Fibroblast of lung (primary cell): ENCODE measurements around the gene CPA4. TPM values are rescaled to one million over a fixed set of nuclear protein-coding genes. Genes with fewer than 3 reads are reported as not detected.

ENCODE experiments used
- DNase-seq, 2 donors: peaks; one replicate each; pipeline versions ENCODE4 v3.0.0 to v3.0.0-alpha.2; 2010; ENCODE audit warnings: low read depth in 2 of 2
- H2AFZ ChIP-seq: 2 replicates; pipeline ENCODE4 v1.5.1; 2012; ENCODE audit warnings: low read length, control low read depth, inconsistent platforms
- H3K27ac ChIP-seq: 2 replicates; pipeline ENCODE4 v1.5.1; 2011; ENCODE audit warnings: low read length, control low read depth; ENCODE audit not compliant: insufficient read depth
- H3K27me3 ChIP-seq: 2 replicates; pipeline ENCODE4 v1.5.1; 2011; ENCODE audit warnings: mild to moderate bottlenecking, low read length; ENCODE audit not compliant: control insufficient read depth, insufficient read depth
- H3K36me3 ChIP-seq: 2 replicates; pipeline ENCODE4 v1.5.1; 2011; ENCODE audit warnings: low read length; ENCODE audit not compliant: control insufficient read depth, insufficient read depth
- H3K4me1 ChIP-seq: 2 replicates; pipeline ENCODE4 v1.5.1; 2011; ENCODE audit warnings: low read length; ENCODE audit not compliant: control insufficient read depth, insufficient read depth; ENCODE audit errors: extremely low read depth
- H3K4me2 ChIP-seq: 2 replicates; pipeline ENCODE4 v1.5.1; 2011; ENCODE audit warnings: low read length, control low read depth; ENCODE audit not compliant: insufficient read depth; ENCODE audit errors: extremely low read depth
- H3K4me3 ChIP-seq, 4 experiments: fragments of 200-600 bp in 1 of 4; sonication (generic) in 1 of 4; replicated peaks in 1 of 4; 2 replicates each; pipeline ENCODE4 v1.5.1; 2011 to 2016; ENCODE audit warnings: low read length in 4 of 4, low read depth in 3 of 4, mild to moderate bottlenecking in 3 of 4, control low read depth in 2 of 4, inconsistent platforms in 1 of 4, mixed read lengths in 1 of 4; ENCODE audit not compliant: insufficient read depth in 1 of 4; ENCODE audit errors: control extremely low read depth in 1 of 4
- H3K79me2 ChIP-seq: 2 replicates; pipeline ENCODE4 v1.5.1; 2012; ENCODE audit warnings: mild to moderate bottlenecking, low read length, inconsistent platforms; ENCODE audit not compliant: control insufficient read depth, insufficient read depth
- H3K9ac ChIP-seq: 2 replicates; pipeline ENCODE4 v1.5.1; 2011; ENCODE audit warnings: mild to moderate bottlenecking, low read length, control low read depth; ENCODE audit not compliant: insufficient read depth
- H3K9me3 ChIP-seq: 2 replicates; pipeline ENCODE4 v1.5.1; 2012; ENCODE audit warnings: low read depth, low read length; ENCODE audit not compliant: control insufficient read depth, insufficient read depth
- H4K20me1 ChIP-seq: 2 replicates; pipeline ENCODE4 v1.5.1; 2011; ENCODE audit warnings: low read length; ENCODE audit not compliant: control insufficient read depth, insufficient read depth; ENCODE audit errors: extremely low read depth
- CTCF ChIP-seq, 2 donors: IDR thresholded peaks in 1 of 2; conservative IDR thresholded peaks in 1 of 2; 1 replicate in 1 of 2; 2 replicates in 1 of 2; pipeline ENCODE4 v1.5.1; 2011 to 2012; ENCODE audit warnings: low read length in 2 of 2, control low read depth in 1 of 2, inconsistent platforms in 1 of 2, low read depth in 1 of 2, mild to moderate bottlenecking in 1 of 2
- EZH2 ChIP-seq: IDR thresholded peaks from 2 replicates; pipeline ENCODE4 v1.5.1; 2012; ENCODE audit warnings: low read length, control low read depth, mild to moderate bottlenecking; ENCODE audit errors: missing control alignments
- polyA plus RNA-seq, 2 donors: library from polyadenylated mRNA; depleted of rRNA in 1 of 2; stranded (reverse) in 1 of 2; unstranded in 1 of 2; fragments of >200 nt; gene quantifications; 2 replicates each; pipeline ENCODE4 v1.2.1, GENCODE V29; 2011 to 2012; ENCODE audit warnings: missing spikeins in 1 of 2
- total RNA-seq: library from RNA; depleted of rRNA; stranded (reverse); fragments of >200 nt; gene quantifications from 2 replicates; pipeline ENCODE4 v1.2.1, GENCODE V29; 2014

CPA4 gene
- total and polyA plus RNA-seq, 2 donors (not counting 1 experiment from before 2014, with no cell fraction given) = 6.4 to 48.3 TPM

- Histone ChIP-seq H3K79me2 (no peaks in the 10 kb centered on the region), H3K9ac (no peak overlapping the region), H3K27ac (no peak overlapping the region), H3K27me3 (no peaks in the 10 kb centered on the region), H3K4me2 (no peak overlapping the region), H3K4me3 (no peak overlapping the region), H3K36me3 (no peaks in the 10 kb centered on the region), H4K20me1 (no peaks in the 10 kb centered on the region), H3K9me3 (no peaks in the 10 kb centered on the region), H3K4me1 (peaks cover 19% of the 10 kb centered on the region), H2AFZ (no peak overlapping the region)
- peak; percentile 72 to 88 for DNase-seq
- TF ChIP-seq CTCF (conservative IDR thresholded peaks at IDR 0.05 in 1 of 2, IDR thresholded peaks at IDR 0.05 in 1 of 2; ENCODE audit: low read depth in 1 of 2, low read length in 2 of 2) = no peak
- TF ChIP-seq EZH2 = no peak
Observed at GRCh38 chr7:130276796-130277762, 15.9 kb upstream of the CPA4 start.

- H3K9me3 ChIP-seq = no peaks in the 10 kb centered on the region
- DNase-seq = peak; percentile 70 to 88
- H3K4me3 ChIP-seq = no peak overlapping the region
- peak overlapping the region; percentile 46 for H3K4me2 ChIP-seq
- no peaks in the 10 kb centered on the region for H4K20me1 ChIP-seq
- H2AFZ ChIP-seq = no peak overlapping the region
- no peak overlapping the region for H3K27ac ChIP-seq
- no peak overlapping the region for H3K9ac ChIP-seq
- no peaks in the 10 kb centered on the region for H3K79me2 ChIP-seq
- H3K36me3 ChIP-seq = no peaks in the 10 kb centered on the region
- no peaks in the 10 kb centered on the region for H3K27me3 ChIP-seq
- TF ChIP-seq CTCF (conservative IDR thresholded peaks at IDR 0.05 in 1 of 2, IDR thresholded peaks at IDR 0.05 in 1 of 2; ENCODE audit: low read depth in 1 of 2, low read length in 2 of 2) (peak; percentile 61 to 69), EZH2 (no peak)
- peaks cover 17% of the 10 kb centered on the region for H3K4me1 ChIP-seq
Observed at GRCh38 chr7:130277763-130278643, 15.0 kb upstream of the CPA4 start.

DNA sequence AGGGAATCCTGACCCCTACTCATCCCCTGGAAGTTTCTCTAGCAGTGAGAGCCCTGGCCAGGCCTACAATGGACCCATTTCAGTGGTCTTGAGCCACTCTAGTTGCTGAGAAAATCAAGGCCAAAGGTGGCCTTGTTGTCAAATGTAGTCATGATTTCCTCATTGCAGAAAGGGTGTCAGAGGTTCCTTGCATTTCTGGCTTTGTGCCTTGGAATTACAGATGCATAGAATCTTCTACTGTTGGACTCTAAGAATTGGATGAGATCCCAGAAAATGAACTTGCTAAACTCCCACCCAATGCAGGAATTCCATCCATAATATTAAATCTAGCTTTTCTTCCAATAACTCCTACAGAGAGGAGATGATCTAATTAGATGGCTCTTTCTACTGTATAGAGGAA lies 14.1 kb upstream of the CPA4 start:
- no peaks in the 10 kb centered on the region for H3K36me3 ChIP-seq
- peaks cover 16% of the 10 kb centered on the region for H3K4me1 ChIP-seq
- H3K4me2 ChIP-seq = no peak overlapping the region
- H2AFZ ChIP-seq = no peak overlapping the region
- no peaks in the 10 kb centered on the region for H3K27me3 ChIP-seq
- TF ChIP-seq CTCF (conservative IDR thresholded peaks at IDR 0.05 in 1 of 2, IDR thresholded peaks at IDR 0.05 in 1 of 2; ENCODE audit: low read depth in 1 of 2, low read length in 2 of 2) (no peak), EZH2 (no peak)
- peak; percentile 90 to 99 for DNase-seq
- no peak overlapping the region for H3K4me3 ChIP-seq
- no peaks in the 10 kb centered on the region for H4K20me1 ChIP-seq
- H3K9me3 ChIP-seq = no peaks in the 10 kb centered on the region
- no peaks in the 10 kb centered on the region for H3K79me2 ChIP-seq
- H3K9ac ChIP-seq = no peak overlapping the region
- no peak overlapping the region for H3K27ac ChIP-seq
